ENCODE results near the gene GBP1.
"Not testable (repeated sequence)": the region's sequence is repeated elsewhere in the genome, so short reads cannot be mapped to it uniquely, and the experiment has no call there.

GBP1 gene

DNA sequence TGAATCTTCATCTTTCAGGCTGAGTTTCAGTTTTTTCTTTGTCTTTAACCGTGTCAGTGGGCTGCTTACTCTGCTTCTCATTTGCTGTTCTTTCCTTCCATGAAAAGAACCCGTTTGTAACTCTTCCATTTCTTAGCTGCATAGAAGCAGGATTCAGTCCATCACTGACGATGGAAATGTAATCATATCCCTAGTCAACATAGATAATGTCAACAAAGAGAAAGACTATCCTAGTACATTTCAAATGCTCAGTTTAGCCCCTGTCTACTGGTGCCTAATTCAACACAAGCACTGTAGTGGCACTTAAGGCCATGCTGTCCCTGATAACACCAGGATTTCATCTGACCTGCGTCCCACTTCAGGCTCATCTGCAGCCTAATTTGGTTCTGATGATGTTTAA is 376 bp downstream of the GBP1 start:
- in situ Hi-C loops (cut with HindIII; ENCODE audit: low pct_ligation_motif_present, low pct_unique_long_range_greater_than_20kb, low sequenced_read_pairs) = no loop called here
- no peak for DNase-seq

GRCh38 chr1:89063094-89063493 is 1.9 kb downstream of the GBP1 start:
- no peak for DNase-seq

DNA sequence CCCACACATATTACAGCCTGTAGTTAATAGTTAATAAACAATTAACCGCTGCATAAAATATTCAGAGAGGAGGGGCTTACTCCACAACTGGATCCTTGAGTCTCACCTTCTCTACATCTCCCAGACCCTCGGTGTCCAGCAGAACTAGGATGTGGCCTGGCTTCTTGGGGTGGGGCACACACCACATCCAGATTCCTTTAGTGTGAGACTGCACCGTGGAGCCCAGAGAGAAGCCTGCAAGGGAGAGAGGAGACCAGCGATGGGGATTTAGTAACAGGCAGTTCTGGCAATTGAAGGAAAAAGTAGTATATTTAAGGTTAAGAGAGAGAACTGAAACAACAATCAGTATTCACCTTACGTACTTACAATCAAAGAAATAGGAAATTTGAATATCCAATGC is 4.9 kb downstream of the GBP1 start:
- in situ Hi-C loops (cut with HindIII; ENCODE audit: low pct_ligation_motif_present, low pct_unique_long_range_greater_than_20kb, low sequenced_read_pairs) = no loop called here
- DNase-seq = no peak

More at GRCh38 chr1:89063094-89063493, 1.9 kb downstream of the GBP1 start:
- in situ Hi-C loops (cut with HindIII; ENCODE audit: low pct_ligation_motif_present, low pct_unique_long_range_greater_than_20kb, low sequenced_read_pairs) = no loop called here

DNA sequence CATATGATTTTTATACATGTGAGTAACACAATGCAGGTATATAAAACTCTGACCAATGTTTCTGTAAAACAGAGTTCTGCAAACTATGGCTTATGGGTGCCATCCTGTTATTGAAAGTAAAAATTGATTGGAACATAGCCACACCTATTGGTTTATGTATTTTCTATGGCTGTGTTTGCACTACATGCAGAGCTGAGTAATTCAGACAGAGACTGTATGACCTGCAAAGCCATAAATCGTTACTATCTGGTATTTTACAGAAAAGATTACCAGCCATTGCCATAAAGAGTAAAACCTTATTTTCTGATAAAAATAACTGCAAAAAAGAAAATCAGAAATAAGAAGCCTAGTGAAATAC is 13.1 kb downstream of the GBP1 start:
- DNase-seq = no peak
- in situ Hi-C loops (cut with HindIII; ENCODE audit: low pct_ligation_motif_present, low pct_unique_long_range_greater_than_20kb, low sequenced_read_pairs) = no loop called here

GRCh38 chr1:89051300-89051954 is 13.6 kb downstream of the GBP1 start:
- in situ Hi-C loops (cut with HindIII; ENCODE audit: low pct_ligation_motif_present, low pct_unique_long_range_greater_than_20kb, low sequenced_read_pairs) = no loop called here
- no peak for DNase-seq

DNA sequence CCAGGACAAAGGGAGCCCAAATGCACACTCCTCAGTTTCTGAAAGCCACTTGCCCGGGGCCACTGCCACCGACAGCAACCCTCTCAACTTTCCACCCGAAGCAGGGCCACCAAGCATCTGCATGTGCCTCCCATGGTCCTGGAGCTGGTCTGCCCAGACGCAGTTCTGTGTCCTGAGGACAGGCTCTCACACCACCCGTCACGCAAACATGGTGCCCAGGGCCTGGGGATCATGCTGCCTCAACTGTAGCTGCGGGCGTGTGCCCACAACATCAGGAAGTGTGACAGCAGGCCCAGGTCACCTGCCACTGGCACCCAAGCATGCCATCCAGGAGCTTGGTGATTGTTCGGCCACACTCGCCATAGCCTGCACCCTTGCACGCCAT is 14.4 kb downstream of the GBP1 start:
- no peak for DNase-seq
- in situ Hi-C loops (cut with HindIII; ENCODE audit: low pct_ligation_motif_present, low pct_unique_long_range_greater_than_20kb, low sequenced_read_pairs) = no loop called here

DNA sequence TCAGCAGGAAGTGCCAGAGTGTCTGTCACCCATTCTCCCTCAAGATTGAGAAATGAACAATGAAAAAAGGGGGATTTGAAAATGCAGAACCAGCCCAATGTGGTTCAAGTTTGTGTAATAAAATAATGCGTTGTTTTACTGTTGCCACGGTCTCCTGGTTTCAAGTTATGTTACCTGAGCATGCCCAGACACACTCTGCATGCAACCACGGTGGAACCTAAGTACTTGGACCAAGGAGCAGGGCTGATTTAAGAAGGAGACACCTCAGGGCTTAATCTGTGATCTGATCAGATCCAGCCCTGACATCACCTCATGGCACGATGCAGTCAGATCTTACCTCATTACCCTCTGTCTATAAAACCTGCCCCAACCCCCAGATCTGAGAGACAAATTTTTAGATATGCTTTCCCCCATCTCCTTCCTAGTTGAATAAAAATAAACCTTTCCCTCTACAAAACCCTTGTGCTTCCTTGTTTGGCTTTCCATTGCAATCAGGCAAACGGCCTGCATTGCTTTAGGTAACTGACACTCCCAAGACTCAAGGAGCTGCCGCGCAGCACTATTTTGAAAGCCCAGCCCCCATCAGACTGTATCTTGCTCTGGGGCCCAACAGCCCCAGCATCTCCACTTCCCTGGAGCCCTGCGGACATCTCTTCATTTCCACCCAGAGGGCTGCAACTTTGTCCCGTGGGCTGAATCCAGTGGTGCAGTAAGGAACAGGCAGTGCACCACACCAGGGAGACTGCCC is 14.9 kb downstream of the GBP1 start:
- in situ Hi-C loops (cut with HindIII; ENCODE audit: low pct_ligation_motif_present, low pct_unique_long_range_greater_than_20kb, low sequenced_read_pairs); DNase-seq: not testable (repeated sequence)

- DNase-seq; in situ Hi-C loops (cut with HindIII; ENCODE audit: low pct_ligation_motif_present, low pct_unique_long_range_greater_than_20kb, low sequenced_read_pairs): not testable (repeated sequence)
These were observed 15.8 kb downstream of the GBP1 start for GRCh38 chr1:89049187-89049586.

DNA sequence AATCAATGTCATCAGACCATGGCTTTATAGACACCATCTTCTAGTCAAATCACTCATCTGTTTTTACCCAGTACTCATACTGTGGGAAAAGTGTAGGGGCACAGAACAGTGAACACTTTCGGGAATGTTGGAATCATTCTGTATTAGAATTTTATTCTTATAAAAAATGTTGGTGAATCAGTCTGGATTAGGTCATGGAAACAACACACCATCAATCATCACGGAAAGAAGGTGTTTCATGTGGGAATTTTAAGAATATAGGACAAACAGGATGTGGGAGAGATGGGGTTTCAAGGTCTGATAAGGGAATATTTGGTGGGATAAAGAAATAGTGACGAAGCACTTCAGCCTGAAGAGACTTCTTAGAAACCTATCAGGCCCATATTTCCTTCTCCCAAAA is 17.3 kb downstream of the GBP1 start:
- in situ Hi-C loops (cut with HindIII; ENCODE audit: low pct_ligation_motif_present, low pct_unique_long_range_greater_than_20kb, low sequenced_read_pairs) = no loop called here
- DNase-seq = no peak

DNA sequence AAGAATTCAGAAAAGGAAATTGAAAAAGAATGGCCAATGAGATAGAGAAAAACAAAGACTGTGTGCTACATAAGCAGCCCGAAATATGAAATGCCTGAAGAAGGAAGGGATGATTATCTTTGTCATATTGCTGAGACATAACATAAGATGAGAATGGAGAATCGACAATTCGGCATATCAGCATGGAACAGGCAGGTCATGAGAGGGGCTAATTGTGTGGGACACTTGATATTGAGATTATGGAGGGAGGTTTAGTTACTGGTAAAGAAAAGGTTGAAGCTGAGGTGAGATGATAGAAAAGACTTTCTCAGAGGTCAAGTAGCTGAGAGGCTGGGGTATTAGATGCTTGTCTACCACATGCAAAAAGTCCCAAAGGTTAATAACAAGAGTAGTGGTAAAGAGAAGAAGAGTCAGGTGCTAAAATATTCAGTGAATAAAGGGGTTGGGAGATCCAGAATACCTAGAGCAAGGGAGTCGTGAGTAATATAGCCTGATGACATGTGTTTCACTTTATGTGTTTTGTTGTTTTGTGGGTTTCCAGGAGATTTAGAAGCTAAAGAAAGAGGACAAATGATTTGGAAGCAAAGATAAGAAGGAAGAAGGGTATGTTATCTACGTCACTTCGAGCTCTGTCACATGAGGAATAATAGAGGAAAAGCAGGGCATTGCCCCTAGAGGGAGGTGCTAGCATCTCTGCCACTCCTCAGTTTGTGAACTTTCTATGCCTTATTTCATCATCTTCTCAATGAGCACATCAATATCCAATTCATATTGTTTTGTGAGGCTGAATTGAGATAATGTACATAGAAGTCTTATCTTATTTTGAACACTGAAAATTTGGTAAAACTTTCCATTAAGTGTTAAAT is 18.5 kb downstream of the GBP1 start:
- in situ Hi-C loops (cut with HindIII; ENCODE audit: low pct_ligation_motif_present, low pct_unique_long_range_greater_than_20kb, low sequenced_read_pairs); DNase-seq: not testable (repeated sequence)

GRCh38 chr1:89044970-89045721 is 19.9 kb downstream of the GBP1 start:
- in situ Hi-C loops (cut with HindIII; ENCODE audit: low pct_ligation_motif_present, low pct_unique_long_range_greater_than_20kb, low sequenced_read_pairs) = no loop called here
- no peak for DNase-seq

DNA sequence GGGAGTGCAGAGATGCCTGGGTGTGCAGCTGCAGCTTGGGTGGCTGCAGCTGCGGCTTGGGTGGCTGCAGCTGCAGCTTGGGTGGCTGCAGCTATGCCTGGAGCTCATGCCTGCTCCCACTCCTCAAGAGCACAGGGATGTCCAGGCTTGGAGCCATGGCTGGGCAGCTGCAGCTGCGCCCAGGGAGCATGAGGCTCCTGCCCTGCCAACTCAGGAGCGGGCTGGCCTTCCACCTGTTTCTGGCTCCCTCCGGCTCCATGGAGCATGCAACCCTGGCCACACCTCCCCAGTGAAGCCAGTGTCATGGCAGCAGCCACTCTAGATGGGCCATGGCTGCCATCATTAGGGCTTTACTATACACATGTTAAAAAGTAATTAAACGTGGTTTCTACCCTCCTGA is 21.1 kb downstream of the GBP1 start:
- DNase-seq = no peak
- in situ Hi-C loops (cut with HindIII; ENCODE audit: low pct_ligation_motif_present, low pct_unique_long_range_greater_than_20kb, low sequenced_read_pairs) = no loop called here

GRCh38 chr1:89042491-89042890 is 22.5 kb downstream of the GBP1 start:
- in situ Hi-C loops (cut with HindIII; ENCODE audit: low pct_ligation_motif_present, low pct_unique_long_range_greater_than_20kb, low sequenced_read_pairs) = no loop called here
- DNase-seq = no peak

DNA sequence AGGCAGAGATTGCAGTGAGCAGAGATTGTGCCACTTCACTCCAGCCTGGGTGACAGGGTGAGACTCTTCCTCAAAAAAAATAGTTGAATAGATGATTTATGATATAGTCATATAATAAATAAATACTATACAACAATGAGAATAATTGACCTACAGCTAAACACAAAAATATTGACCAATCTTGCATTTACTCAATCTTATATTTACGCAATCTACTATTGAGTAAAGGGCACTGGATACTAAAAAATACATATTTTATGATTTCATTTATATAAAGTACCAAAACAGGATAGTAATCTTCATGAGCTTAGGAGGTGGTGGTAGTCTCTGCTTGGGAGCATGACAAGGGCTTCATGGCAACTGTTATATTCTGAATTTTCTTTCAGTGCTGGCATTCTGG is 23.3 kb downstream of the GBP1 start:
- in situ Hi-C loops (cut with HindIII; ENCODE audit: low pct_ligation_motif_present, low pct_unique_long_range_greater_than_20kb, low sequenced_read_pairs) = no loop called here
- no peak for DNase-seq

GRCh38 chr1:89041119-89041641 is 23.8 kb downstream of the GBP1 start:
- in situ Hi-C loops (cut with HindIII; ENCODE audit: low pct_ligation_motif_present, low pct_unique_long_range_greater_than_20kb, low sequenced_read_pairs) = no loop called here
- DNase-seq = no peak

GRCh38 chr1:89040315-89040626 is 24.7 kb downstream of the GBP1 start:
- in situ Hi-C loops (cut with HindIII; ENCODE audit: low pct_ligation_motif_present, low pct_unique_long_range_greater_than_20kb, low sequenced_read_pairs) = no loop called here
- no peak for DNase-seq

DNA sequence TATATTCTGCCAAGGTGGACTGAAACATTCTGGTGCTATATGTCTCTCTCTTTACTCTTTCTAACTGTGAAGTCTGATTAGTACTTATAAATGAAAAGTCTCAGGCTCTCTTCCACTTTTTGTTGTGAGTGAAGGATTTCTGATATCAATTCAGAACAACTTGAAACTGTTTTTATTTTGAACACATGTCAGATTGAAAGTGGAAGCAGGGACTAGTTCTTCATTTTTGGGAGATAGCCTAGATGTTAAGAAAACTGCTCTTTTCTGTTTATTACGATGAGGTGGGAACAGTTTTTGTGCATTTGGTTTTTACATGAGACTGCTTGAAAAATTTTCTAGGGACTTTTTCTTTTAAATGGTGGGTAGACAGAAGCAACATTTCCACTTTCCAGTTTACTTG is 27.8 kb downstream of the GBP1 start:
- no peak for DNase-seq
- in situ Hi-C loops (cut with HindIII; ENCODE audit: low pct_ligation_motif_present, low pct_unique_long_range_greater_than_20kb, low sequenced_read_pairs) = no loop called here

DNA sequence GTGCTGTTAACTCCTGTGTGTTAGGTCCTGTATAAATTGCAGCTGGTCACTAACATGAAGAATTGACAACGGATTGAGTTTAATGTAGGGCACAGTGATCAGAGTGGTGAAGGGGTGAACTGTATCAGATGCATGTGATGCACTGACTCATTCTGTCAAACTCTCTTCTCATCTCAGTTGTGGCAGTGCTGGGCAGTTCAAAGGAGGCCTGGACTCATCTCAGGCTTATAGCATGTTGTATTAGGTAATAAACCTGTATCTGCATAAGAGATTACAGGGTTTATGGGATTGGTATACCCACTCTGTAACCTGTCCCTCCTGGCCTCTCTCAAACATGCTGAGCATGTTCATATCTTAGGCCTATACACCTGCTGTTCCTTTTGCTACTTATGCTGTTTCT is 29.9 kb downstream of the GBP1 start:
- DNase-seq = no peak
- in situ Hi-C loops (cut with HindIII; ENCODE audit: low pct_ligation_motif_present, low pct_unique_long_range_greater_than_20kb, low sequenced_read_pairs) = no loop called here

DNA sequence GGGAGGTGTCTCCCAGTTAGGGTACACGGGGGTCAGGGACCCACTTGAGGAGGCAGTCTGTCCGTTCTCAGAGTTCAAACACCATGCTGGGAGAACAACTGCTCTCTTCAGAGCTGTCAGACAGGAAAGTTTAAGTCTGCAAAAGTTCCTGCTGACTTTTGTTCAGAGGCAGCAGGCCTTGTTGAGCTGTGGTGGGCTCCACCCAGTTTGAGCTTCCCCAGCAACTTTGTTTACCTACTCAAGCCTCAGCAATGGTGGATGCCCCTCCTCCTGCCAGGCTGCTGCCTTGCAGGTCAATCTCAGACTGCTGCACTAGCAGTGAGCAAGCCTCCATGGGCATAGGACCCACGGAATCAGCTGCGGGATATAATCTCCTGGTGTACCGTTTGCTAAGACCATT is 31.0 kb downstream of the GBP1 start:
- DNase-seq; in situ Hi-C loops (cut with HindIII; ENCODE audit: low pct_ligation_motif_present, low pct_unique_long_range_greater_than_20kb, low sequenced_read_pairs): not testable (repeated sequence)

Data from ACHN (cell line).